HCT116 (cell line): ENCODE data around the gene LNPEP. TPM values are rescaled to one million over a fixed set of nuclear protein-coding genes. Genes with fewer than 3 reads are reported as not detected.

Experiments used
- ATAC-seq: fragments of 200-7000 bp; cut with Tn5 transposase; 2 replicates; pipeline ENCODE4 v1.9.1; 2020; ENCODE audit warnings: mild to moderate bottlenecking, moderate library complexity
- BruUV-seq: library from RNA; stranded (reverse); fragments of 400-500 nt; replicated peaks from 2 replicates; lab custom pipeline; 2021; lab: Mats Ljungman, UMichigan
- CTCF ChIA-PET: fragments of 300-600 bp; sonication (Branson Sonifier 250); formaldehyde crosslinking; loops from one replicate; lab custom pipeline; 2021; ENCODE audit warnings: antibody characterized with exemption; lab: Charles Lee
- POLR2A ChIA-PET: fragments of 300-600, 350-600 bp; sonication (Branson Sonifier 250); formaldehyde crosslinking; loops from one replicate; lab custom pipeline; 2021; ENCODE audit warnings: antibody characterized with exemption; lab: Charles Lee
- RAD21 ChIA-PET, 2 experiments: fragments of 300-600 bp; sonication (Branson Sonifier 250); formaldehyde crosslinking; loops; one replicate each; lab custom pipeline; 2023; ENCODE audit warnings: low total read pairs in 2 of 2; ENCODE audit not compliant: uncharacterized antibody in 2 of 2, unreplicated experiment in 2 of 2, low non-redundant PET in 1 of 2; lab: Charles Lee
- DNase-seq: peaks from one replicate; pipeline ENCODE4 v3.0.0-alpha.2; 2010; ENCODE audit warnings: low read depth, low spot score
- H2AFZ ChIP-seq: fragments of 200-600 bp; shearing (Covaris generic), sonication (generic); 2 replicates; pipeline ENCODE4 v1.6.1; 2017; ENCODE audit warnings: low read depth, mixed run types, mixed read lengths, antibody characterized with exemption, low read length; ENCODE audit not compliant: poor library complexity, severe bottlenecking
- H3K27ac ChIP-seq: 2 replicates; pipeline ENCODE4 v1.5.1; 2012; ENCODE audit warnings: low read depth, low read length
- H3K27me3 ChIP-seq: fragments of 200-600 bp; sonication (generic); 2 replicates; pipeline ENCODE4 v1.6.1; 2016; ENCODE audit warnings: mixed run types, low read length, mixed read lengths; ENCODE audit not compliant: insufficient read depth
- H3K36me3 ChIP-seq, 2 experiments: fragments of 200-500 bp in 1 of 2; fragments of 200-600 bp in 1 of 2; sonication (Bioruptor generic) in 1 of 2; sonication (generic) in 1 of 2; 2 replicates each; pipeline versions ENCODE4 v1.5.1 to v1.6.1; 2014 to 2016; ENCODE audit warnings: low read length in 2 of 2, inconsistent platforms in 1 of 2, mixed read lengths in 1 of 2, mixed run types in 1 of 2; ENCODE audit not compliant: insufficient read depth in 2 of 2, control insufficient read depth in 1 of 2
- H3K4me1 ChIP-seq, 2 experiments: fragments of 200-600 bp in 1 of 2; sonication (generic) in 1 of 2; 2 replicates each; pipeline versions ENCODE4 v1.5.1 to v1.6.1; 2012 to 2017; ENCODE audit warnings: low read length in 2 of 2, inconsistent platforms in 1 of 2, mild to moderate bottlenecking in 1 of 2, mixed read lengths in 1 of 2, mixed run types in 1 of 2, moderate library complexity in 1 of 2; ENCODE audit not compliant: insufficient read depth in 2 of 2, control insufficient read depth in 1 of 2
- H3K4me2 ChIP-seq: fragments of 200-600 bp; sonication (generic); 2 replicates; pipeline ENCODE4 v1.6.1; 2017; ENCODE audit warnings: mixed run types, low read length, mixed read lengths
- H3K4me3 ChIP-seq, 2 experiments: fragments of 200-600 bp in 1 of 2; sonication (generic) in 1 of 2; replicated peaks in 1 of 2; 2 replicates each; pipeline ENCODE4 v1.5.1; 2011 to 2016; ENCODE audit warnings: low read length in 2 of 2, control low read depth in 1 of 2, low read depth in 1 of 2, mild to moderate bottlenecking in 1 of 2, mixed read lengths in 1 of 2, mixed run types in 1 of 2
- H3K79me2 ChIP-seq: fragments of 200-600 bp; sonication (generic); 2 replicates; pipeline ENCODE4 v1.6.1; 2017; ENCODE audit warnings: mild to moderate bottlenecking, mixed run types, low read length, moderate library complexity, mixed read lengths; ENCODE audit not compliant: insufficient read depth
- H3K9ac ChIP-seq: fragments of 200-600 bp; sonication (generic); 2 replicates; pipeline ENCODE4 v1.6.1; 2016; ENCODE audit warnings: low read length, mixed read lengths
- H3K9me2 ChIP-seq: fragments of 200-600 bp; sonication (generic), shearing (Covaris generic); 2 replicates; pipeline ENCODE4 v1.6.1; 2017; ENCODE audit warnings: mixed run types, mild to moderate bottlenecking, moderate library complexity; ENCODE audit not compliant: insufficient read depth
- H3K9me3 ChIP-seq, 2 experiments: fragments of 200-500 bp in 1 of 2; fragments of 200-600 bp in 1 of 2; sonication (Bioruptor generic) in 1 of 2; sonication (generic) in 1 of 2; 2 replicates each; pipeline ENCODE4 v1.6.1; 2014 to 2017; ENCODE audit warnings: low read length in 2 of 2, mixed read lengths in 2 of 2, inconsistent platforms in 1 of 2, low read depth in 1 of 2, mild to moderate bottlenecking in 1 of 2, mixed run types in 1 of 2, moderate library complexity in 1 of 2; ENCODE audit not compliant: control insufficient read depth in 1 of 2, insufficient read depth in 1 of 2
- H4K20me1 ChIP-seq: fragments of 200-600 bp; sonication (generic), shearing (Covaris generic); 2 replicates; pipeline ENCODE4 v1.6.1; 2017; ENCODE audit warnings: mixed run types, mild to moderate bottlenecking, moderate library complexity; ENCODE audit not compliant: insufficient read depth
- JUND ChIP-seq: IDR thresholded peaks from 2 replicates; pipeline ENCODE4 v1.6.1; 2012
- SIN3A ChIP-seq: IDR thresholded peaks from 2 replicates; pipeline ENCODE4 v1.6.1; 2012; ENCODE audit warnings: low read depth
- ZFX ChIP-seq: fragments of 450-650 bp; IDR thresholded peaks from 2 replicates; pipeline ENCODE4 v1.6.1; 2017
- ZNF274 ChIP-seq: fragments of 200-500 bp; sonication (Bioruptor generic); IDR thresholded peaks from 2 replicates; pipeline ENCODE4 v1.6.1; 2014; ENCODE audit warnings: mild to moderate bottlenecking, low read depth, low read length, inconsistent platforms
- intact Hi-C: fragments of 100-400 bp; cut with micrococcal nuclease; formaldehyde crosslinking; loops from 2 replicates; pipeline ENCODE4 v1.10.0; 2022
- total RNA-seq: library from RNA; stranded (reverse); gene quantifications from one replicate; pipeline ENCODE4 v1.2.1, GENCODE V29; 2021; ENCODE audit not compliant: unreplicated experiment
- TF ChIP-seq, protein P1 (sequence below): IDR thresholded peaks from 2 replicates; pipeline ENCODE4 v1.6.1; 2012
- TF ChIP-seq, protein P2 (sequence below), 3 experiments: fragments of 200-600 bp in 1 of 3; sonication (generic) in 1 of 3; IDR thresholded peaks in 2 of 3; conservative IDR thresholded peaks in 1 of 3; 2 replicates each; pipeline ENCODE4 v1.5.1; 2012 to 2017; ENCODE audit warnings: low read depth in 2 of 3, low read length in 2 of 3, antibody characterized with exemption in 1 of 3, borderline replicate concordance in 1 of 3, control low read depth in 1 of 3, mild to moderate bottlenecking in 1 of 3, mixed read lengths in 1 of 3, mixed run types in 1 of 3, moderate library complexity in 1 of 3; ENCODE audit not compliant: insufficient read depth in 1 of 3
- TF ChIP-seq, protein P3 (sequence below): IDR thresholded peaks from 2 replicates; pipeline ENCODE4 v1.6.1; 2011; ENCODE audit warnings: mild to moderate bottlenecking, low read length, moderate library complexity; ENCODE audit not compliant: insufficient replicate concordance; ENCODE audit errors: extremely low read depth

The LNPEP gene
- total RNA-seq, 1 experiment from 2014 or later: 14.9 TPM

DNA sequence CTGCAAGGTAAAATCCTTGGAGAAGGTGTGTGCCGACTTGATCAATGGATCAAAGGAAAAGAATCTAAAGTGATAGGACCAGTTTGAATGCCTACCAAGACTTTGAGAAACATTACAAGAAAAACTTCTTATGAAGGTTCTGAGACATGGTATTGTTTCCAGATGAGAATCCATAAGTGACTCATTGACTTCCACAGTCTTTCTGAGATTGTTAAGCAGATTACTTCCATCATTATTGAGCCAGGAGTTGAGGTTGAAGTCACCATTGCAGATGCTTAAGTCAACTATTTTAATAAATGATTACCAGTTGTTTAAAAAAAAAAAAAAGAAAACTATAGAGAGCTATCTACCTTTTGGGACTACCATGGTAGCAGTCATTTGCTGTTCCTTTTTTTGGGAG, 7.0 kb downstream of the LNPEP start:
- Histone ChIP-seq H3K4me1 (peaks cover 0 to 4% of the 10 kb centered on the region in 2 experiments; a peak in 1 of 4 replicates), H3K9me2 (no peaks in the 10 kb centered on the region), H4K20me1 (no peaks in the 10 kb centered on the region), H3K36me3 (no peaks in the 10 kb centered on the region), H3K9ac (no peak overlapping the region), H3K79me2 (peaks cover 48% of the 10 kb centered on the region), H3K9me3 (no peaks in the 10 kb centered on the region), H2AFZ (no peak overlapping the region), H3K27ac (no peak overlapping the region), H3K4me3 (no peak overlapping the region), H3K27me3 (no peaks in the 10 kb centered on the region), H3K4me2 (no peak overlapping the region)
- ChIA-PET CTCF (no interaction called here), RAD21 (no interaction called here), POLR2A (no interaction called here)
- TF ChIP-seq, protein P1, sequence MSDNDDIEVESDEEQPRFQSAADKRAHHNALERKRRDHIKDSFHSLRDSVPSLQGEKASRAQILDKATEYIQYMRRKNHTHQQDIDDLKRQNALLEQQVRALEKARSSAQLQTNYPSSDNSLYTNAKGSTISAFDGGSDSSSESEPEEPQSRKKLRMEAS: no peak
- no TSS peak for BruUV-seq
- intact Hi-C loops: no loop called here
- DNase-seq (no peak), ATAC-seq (no peak)

DNA sequence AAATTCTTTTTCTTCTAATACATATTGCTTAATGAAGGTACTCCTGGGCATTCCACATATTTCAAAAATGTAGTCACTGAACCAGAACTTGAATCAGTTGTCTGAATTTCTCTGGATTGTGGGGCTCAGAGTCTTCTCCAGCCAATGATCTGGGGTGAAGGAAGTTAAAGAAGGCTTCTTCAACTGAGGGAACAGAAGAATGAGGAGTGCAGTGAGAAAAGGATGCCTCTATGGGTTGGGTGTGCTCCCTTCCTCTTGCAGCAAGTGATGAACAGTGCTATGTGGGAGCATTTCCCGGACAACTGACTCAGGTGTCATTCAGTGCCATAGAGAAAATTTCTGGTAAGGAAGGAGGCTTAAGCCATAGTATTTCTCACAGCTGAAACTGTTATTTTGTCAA, 7.9 kb downstream of the LNPEP start:
- H3K9me3 ChIP-seq: no peaks in the 10 kb centered on the region
- ChIA-PET POLR2A (interaction anchor here (1.2 kb wide), 1 partner anchor 8 kb away, joined by 3 read pairs; the partner anchor contains the start of gene LNPEP), CTCF (no interaction called here), RAD21 (no interaction called here)
- H2AFZ ChIP-seq: no peak overlapping the region
- H3K36me3 ChIP-seq: no peaks in the 10 kb centered on the region
- no TSS peak for BruUV-seq
- H3K27me3 ChIP-seq: no peaks in the 10 kb centered on the region
- H3K27ac ChIP-seq: no peak overlapping the region
- peaks cover 0 to 4% of the 10 kb centered on the region in 2 experiments; a peak in 1 of 4 replicates for H3K4me1 ChIP-seq
- no peak overlapping the region for H3K4me3 ChIP-seq
- H3K4me2 ChIP-seq: no peak overlapping the region
- DNase-seq (no peak), ATAC-seq (no peak)
- TF ChIP-seq, protein P2, sequence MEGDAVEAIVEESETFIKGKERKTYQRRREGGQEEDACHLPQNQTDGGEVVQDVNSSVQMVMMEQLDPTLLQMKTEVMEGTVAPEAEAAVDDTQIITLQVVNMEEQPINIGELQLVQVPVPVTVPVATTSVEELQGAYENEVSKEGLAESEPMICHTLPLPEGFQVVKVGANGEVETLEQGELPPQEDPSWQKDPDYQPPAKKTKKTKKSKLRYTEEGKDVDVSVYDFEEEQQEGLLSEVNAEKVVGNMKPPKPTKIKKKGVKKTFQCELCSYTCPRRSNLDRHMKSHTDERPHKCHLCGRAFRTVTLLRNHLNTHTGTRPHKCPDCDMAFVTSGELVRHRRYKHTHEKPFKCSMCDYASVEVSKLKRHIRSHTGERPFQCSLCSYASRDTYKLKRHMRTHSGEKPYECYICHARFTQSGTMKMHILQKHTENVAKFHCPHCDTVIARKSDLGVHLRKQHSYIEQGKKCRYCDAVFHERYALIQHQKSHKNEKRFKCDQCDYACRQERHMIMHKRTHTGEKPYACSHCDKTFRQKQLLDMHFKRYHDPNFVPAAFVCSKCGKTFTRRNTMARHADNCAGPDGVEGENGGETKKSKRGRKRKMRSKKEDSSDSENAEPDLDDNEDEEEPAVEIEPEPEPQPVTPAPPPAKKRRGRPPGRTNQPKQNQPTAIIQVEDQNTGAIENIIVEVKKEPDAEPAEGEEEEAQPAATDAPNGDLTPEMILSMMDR (IDR thresholded peaks at IDR 0.05 in 2 of 3, conservative IDR thresholded peaks at IDR 0.05 in 1 of 3; ENCODE audit: borderline replicate concordance in 1 of 3, insufficient read depth in 1 of 3, low read depth in 2 of 3, low read length in 2 of 3): no peak
- no peak for TF ChIP-seq JUND
- TF ChIP-seq, protein P3, sequence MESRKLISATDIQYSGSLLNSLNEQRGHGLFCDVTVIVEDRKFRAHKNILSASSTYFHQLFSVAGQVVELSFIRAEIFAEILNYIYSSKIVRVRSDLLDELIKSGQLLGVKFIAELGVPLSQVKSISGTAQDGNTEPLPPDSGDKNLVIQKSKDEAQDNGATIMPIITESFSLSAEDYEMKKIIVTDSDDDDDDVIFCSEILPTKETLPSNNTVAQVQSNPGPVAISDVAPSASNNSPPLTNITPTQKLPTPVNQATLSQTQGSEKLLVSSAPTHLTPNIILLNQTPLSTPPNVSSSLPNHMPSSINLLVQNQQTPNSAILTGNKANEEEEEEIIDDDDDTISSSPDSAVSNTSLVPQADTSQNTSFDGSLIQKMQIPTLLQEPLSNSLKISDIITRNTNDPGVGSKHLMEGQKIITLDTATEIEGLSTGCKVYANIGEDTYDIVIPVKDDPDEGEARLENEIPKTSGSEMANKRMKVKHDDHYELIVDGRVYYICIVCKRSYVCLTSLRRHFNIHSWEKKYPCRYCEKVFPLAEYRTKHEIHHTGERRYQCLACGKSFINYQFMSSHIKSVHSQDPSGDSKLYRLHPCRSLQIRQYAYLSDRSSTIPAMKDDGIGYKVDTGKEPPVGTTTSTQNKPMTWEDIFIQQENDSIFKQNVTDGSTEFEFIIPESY: no peak
- TF ChIP-seq SIN3A: no peak
- no peak for TF ChIP-seq ZFX
- no peak for TF ChIP-seq ZNF274
- H3K9ac ChIP-seq: no peak overlapping the region
- H3K79me2 ChIP-seq: peaks cover 42% of the 10 kb centered on the region
- intact Hi-C loops: no loop called here
- no peaks in the 10 kb centered on the region for H4K20me1 ChIP-seq
- no peaks in the 10 kb centered on the region for H3K9me2 ChIP-seq
